HT1080 (cell line): ENCODE data around the gene ATG10. TPM values are rescaled to one million over a fixed set of nuclear protein-coding genes. Genes with fewer than 3 reads are reported as not detected.
"Not testable (repeated sequence)": the region's sequence is repeated elsewhere in the genome, so short reads cannot be mapped to it uniquely, and the experiment has no call there.

Experiments
- DNase-seq: peaks from one replicate; pipeline ENCODE4 v3.0.0-alpha.2; 2015; ENCODE audit warnings: low read depth
- total RNA-seq: library from RNA; depleted of rRNA; stranded (reverse); fragments of >200 nt; shearing (Covaris generic); gene quantifications from 2 replicates; pipeline ENCODE4 v1.2.3, GENCODE V29; 2014

ATG10 gene
- total RNA-seq, 1 experiment from 2014 or later, result 4.5 TPM

- DNase-seq, result no peak
Observed at GRCh38 chr5:82218374-82219156, 246.7 kb downstream of the ATG10 start.

- DNase-seq, result no peak
Observed at GRCh38 chr5:82221020-82221419, 249.2 kb downstream of the ATG10 start.

- no peak for DNase-seq
Observed at GRCh38 chr5:82222597-82223574, 251.1 kb downstream of the ATG10 start.

DNA sequence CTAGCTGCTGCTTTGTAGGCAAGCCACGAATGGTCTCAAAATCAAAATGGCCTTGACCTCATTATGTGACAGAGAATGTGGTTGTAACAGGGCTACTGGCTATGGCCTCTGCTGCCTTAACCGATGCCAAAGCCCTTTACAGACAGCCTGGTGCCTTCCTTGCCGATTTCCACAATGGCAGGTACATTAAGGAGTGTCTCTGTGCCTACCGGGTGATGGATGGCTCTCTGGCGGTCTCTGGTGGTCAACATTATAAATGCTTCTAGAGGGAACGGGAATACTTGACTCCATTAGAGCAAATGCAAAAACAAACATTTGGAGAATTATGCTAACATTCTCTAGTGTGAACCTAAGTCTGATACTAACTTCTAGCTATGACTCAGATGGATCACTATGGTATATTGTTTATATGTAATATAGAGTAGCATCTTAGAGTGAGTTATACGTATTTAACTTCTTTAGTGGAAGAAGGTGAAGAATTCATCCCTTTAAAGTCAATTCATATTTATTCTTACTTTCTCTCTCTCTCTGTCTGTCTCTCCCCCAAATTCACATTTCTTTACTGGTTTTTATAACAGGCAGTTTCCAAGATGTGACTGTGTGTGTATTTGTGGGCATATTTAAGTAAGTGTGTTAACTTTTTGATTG, 253.8 kb downstream of the ATG10 start:
- DNase-seq, result peak; percentile 55

GRCh38 chr5:82234885-82235284, 263.1 kb downstream of the ATG10 start:
- DNase-seq, result no peak

GRCh38 chr5:82244151-82244550, 272.3 kb downstream of the ATG10 start:
- DNase-seq, result no peak

DNA sequence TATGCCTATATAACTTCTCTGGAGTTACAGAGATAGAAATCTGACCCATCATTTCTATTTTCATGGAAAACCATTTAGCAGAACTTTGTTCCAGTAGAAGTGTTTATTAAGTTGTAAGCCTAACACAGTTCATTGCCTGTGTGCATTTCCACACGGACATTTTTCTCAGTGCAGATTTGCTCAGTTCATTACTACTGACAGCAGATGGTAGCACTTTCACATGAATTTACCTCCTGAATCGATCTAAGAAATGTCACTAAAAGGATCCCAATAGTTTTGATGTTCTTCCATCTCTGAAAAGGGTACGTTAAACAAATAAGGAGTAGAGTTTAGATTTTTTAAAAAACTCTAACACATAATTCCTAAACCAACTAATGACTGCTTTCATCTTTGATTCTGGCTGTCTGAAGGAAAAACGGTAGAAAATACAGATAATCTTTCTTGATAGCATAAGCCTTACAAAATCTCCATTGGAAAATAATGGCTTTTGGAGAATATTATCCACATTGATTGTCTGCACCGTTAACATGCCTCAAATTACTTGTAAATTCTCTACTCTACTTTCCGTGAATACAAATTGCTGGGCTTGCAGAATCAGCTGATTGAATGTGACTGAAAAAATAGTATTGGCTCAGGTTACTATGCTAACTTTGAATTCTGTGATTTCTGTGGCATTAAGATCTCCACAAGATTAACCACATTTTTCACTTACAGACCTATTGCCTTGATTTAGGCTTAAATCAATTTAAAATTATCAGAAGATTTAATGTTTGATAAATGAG, 273.2 kb downstream of the ATG10 start:
- no peak for DNase-seq

- DNase-seq, result no peak
Observed at GRCh38 chr5:82246960-82247574, 275.2 kb downstream of the ATG10 start.

GRCh38 chr5:82252744-82253143, 280.9 kb downstream of the ATG10 start:
- DNase-seq, result no peak

GRCh38 chr5:82255844-82256243, 284.0 kb downstream of the ATG10 start:
- DNase-seq, result no peak

DNA sequence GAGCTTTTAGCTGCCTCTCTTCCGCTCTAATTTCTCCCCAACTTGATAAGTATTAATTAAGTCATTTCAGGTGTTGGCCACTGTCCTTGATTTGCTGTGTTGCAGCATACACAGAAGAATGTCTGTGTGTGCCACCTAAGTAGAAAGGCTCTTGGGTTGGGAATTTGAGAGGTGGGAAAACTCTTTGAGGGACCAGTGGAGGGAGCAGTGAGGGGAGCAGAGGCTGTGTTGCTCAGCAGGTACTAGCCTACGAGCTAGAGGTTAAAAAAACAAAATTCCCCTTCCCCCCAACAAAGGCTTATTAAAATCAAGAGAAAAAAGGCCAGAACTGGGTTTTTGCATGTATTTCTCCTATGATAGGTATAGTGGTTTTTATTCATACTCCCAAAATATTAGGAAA, 285.4 kb downstream of the ATG10 start:
- no peak for DNase-seq

GRCh38 chr5:82257729-82258128, 285.9 kb downstream of the ATG10 start:
- no peak for DNase-seq

DNA sequence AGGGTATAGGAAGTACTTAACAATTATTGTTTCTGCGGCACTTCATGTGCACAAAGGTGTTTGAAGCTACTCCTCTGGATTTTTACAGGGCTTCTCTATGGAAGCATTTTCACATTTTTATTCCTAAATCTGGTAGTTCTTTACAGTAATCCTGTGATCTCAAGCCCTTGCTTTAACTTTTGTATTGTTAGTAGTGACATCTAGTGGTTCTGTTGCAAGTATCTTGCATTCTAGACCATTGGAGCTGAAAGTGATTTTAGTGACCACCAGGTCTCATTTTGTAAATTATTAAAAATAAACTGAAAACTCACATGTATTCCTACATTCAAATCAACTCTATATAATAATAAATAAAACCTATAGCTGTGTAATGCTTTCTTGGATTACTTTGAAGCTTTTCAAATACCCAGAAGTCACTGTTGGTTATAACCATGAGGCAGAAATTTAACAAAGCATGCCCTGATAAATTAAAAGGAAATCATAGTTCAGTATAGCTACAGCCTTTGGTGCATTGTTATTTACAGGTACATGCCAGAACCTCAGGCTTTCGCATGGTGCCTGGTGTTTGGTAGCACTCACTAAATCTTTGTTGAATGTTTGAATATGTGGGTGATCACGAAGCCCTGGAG, 287.5 kb downstream of the ATG10 start:
- DNase-seq, result no peak

DNA sequence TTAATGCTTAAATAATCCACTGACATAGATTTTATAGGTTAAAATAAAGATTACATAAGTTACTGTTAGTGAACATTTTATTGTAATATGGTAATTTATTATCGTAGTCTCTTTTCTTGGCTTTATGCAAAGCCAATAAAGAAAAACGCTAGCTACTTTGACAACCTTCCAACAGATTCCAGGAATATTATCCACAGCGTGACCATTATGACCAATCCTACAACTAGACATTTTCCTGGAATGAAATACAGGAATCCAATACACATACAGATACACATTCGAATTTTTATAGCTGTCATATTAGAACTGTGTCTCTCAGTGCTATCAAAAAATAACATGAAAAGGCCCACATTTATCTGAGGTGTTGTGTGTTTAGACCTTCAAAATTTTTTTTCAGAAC, 293.2 kb downstream of the ATG10 start:
- no peak for DNase-seq

GRCh38 chr5:82267297-82267933, 295.6 kb downstream of the ATG10 start:
- DNase-seq, result not testable (repeated sequence)

- not testable (repeated sequence) for DNase-seq
Observed at GRCh38 chr5:82269363-82269762, 297.5 kb downstream of the ATG10 start.

DNA sequence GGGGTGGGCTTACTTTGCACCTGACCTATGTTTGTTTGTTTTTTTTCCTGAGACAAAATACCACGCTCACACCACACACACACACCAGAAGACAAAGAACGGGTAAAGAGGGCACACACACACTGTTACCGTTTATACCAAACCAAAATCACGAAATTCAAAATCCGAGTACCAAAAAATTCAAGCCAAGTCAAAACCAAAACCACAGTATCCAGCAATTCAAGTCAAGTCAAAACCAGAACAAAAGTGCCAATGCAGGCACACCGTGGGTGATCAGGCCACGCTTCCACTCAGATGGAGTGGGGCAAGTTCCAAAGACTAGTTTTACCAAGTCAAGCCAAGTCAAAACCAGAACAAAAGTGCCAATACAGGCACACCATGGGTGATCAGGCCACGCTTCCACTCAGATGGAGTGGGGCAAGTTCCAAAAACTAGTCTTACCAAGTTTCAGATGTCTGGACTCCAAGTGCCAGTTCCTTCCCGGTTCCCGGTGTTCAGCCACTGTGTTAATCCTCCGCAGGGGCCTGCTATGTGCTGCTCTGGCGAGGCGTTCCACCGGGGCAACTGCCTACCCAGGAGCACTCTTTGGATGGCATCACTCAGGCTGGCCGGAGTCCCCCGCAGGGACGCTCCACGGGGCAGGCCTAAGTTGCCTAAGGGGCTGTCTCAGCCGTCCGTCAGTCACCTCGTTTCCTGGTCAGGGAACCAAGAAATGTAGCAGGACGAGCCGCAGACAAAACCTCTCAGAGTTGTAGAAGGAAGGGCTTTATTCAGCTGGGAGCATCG, 300.9 kb downstream of the ATG10 start:
- not testable (repeated sequence) for DNase-seq

DNA sequence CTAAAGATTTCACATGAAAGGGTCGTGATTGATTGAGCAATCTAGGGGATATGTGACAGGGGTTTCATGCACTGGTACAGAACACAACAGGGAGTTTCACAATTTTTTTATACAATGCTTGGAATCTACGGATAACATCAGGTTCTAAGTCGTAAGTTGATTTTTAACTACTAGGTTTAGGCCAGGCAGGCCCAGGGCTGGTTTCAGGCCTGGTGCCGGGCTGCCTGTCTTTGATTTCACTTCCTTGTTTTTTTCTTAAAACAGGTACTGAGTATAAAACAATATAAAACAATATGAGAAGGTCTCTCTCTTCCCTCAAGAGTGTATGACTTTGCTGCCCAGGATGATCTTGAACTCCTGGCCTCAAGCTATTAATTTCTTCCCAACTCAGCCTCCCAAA, 301.6 kb downstream of the ATG10 start:
- DNase-seq, result not testable (repeated sequence)
